Measurements from ENCODE around the gene CHN1.

Gene CHN1, protein sequence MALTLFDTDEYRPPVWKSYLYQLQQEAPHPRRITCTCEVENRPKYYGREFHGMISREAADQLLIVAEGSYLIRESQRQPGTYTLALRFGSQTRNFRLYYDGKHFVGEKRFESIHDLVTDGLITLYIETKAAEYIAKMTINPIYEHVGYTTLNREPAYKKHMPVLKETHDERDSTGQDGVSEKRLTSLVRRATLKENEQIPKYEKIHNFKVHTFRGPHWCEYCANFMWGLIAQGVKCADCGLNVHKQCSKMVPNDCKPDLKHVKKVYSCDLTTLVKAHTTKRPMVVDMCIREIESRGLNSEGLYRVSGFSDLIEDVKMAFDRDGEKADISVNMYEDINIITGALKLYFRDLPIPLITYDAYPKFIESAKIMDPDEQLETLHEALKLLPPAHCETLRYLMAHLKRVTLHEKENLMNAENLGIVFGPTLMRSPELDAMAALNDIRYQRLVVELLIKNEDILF

DNA sequence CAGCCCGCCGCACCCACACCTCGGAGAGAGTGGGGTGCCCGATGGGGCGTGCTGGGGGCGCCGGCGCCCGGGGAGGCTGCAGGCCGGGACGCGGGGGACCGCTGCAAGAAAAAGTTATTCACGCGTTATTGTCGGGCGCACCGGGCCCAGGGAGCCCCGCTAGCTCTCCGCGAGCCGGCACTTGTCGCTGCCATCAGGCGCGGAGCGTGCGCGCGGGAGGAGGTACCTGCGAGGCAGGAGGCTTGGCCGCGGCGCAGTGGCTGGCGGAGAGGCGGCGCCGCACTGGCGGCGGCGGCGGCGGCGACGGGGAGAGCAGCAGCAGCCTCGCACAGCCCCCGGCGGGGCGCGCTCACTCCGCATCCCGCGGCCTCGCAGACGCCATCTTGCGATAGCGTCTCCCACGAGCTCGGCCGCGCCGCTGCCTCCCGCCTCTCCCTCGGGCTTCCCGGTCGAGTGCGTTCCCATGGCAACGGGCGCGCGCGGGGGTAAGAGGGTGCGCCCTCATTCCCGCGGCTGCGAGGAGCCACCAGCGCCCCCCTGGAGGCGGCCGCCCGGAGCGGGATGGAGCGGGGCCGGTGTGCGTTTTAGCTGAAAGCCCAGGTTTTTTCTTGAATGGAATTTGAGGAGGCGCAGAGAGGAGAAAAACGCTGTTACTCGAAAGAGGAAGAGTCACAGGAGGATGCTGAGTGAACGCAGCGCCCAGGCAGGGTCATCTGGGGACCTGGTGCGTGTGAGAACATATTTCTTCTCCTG, at the start of gene CHN1:
Gene CHN1, minus strand, starts transcription at position 402 of the 753 bp plus-strand sequence. CDS start 469 bp downstream, outside the sequence.
- TF ChIP-seq, protein P1, sequence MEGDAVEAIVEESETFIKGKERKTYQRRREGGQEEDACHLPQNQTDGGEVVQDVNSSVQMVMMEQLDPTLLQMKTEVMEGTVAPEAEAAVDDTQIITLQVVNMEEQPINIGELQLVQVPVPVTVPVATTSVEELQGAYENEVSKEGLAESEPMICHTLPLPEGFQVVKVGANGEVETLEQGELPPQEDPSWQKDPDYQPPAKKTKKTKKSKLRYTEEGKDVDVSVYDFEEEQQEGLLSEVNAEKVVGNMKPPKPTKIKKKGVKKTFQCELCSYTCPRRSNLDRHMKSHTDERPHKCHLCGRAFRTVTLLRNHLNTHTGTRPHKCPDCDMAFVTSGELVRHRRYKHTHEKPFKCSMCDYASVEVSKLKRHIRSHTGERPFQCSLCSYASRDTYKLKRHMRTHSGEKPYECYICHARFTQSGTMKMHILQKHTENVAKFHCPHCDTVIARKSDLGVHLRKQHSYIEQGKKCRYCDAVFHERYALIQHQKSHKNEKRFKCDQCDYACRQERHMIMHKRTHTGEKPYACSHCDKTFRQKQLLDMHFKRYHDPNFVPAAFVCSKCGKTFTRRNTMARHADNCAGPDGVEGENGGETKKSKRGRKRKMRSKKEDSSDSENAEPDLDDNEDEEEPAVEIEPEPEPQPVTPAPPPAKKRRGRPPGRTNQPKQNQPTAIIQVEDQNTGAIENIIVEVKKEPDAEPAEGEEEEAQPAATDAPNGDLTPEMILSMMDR (IDR thresholded peaks at IDR 0.05; ENCODE audit: low read depth, low read length, missing control alignments), result no peak
- DNase-seq, result peak; percentile 49
- H3K4me3 ChIP-seq (ENCODE audit: low read depth, low read length), result peak within 1 kb of the TSS; percentile 67
- H3K36me3 ChIP-seq (replicated peaks), result no peaks in the 10 kb centered on the region
- H3K27ac ChIP-seq, result peak within 1 kb of the TSS; percentile 5
- no peaks in the 10 kb centered on the region for H3K27me3 ChIP-seq (replicated peaks)
- in situ Hi-C loops (cut with HindIII; ENCODE audit: low pct_ligation_motif_present, low sequenced_read_pairs), result no loop called here

DNA sequence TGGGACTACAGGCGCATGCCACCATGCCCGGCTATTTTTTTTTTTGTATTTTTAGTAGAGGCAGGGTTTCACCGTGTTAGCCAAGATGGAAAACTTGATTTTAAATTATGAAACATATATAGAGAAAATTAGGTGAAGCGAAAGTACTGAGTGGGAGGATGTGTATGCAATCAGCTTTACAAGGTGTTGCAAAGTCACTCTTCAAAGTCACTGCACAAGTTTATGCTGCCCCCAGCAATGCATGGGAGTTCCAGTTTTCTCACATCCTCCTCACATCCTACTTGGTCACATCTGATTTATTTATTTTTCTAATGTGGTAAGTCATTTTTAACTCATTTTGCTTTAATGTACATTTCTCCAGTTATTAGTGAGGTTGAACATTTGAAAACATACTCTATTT, 49.2 kb upstream of the CHN1 start:
- Histone ChIP-seq H3K27me3 (replicated peaks) (no peaks in the 10 kb centered on the region), H3K27ac (no peak overlapping the region), H3K4me3 (ENCODE audit: low read depth, low read length) (no peak overlapping the region), H3K36me3 (replicated peaks) (no peaks in the 10 kb centered on the region)
- in situ Hi-C loops (cut with HindIII; ENCODE audit: low pct_ligation_motif_present, low sequenced_read_pairs), result no loop called here
- TF ChIP-seq, protein P1 (IDR thresholded peaks at IDR 0.05; ENCODE audit: low read depth, low read length, missing control alignments), result no peak
- no peak for DNase-seq

DNA sequence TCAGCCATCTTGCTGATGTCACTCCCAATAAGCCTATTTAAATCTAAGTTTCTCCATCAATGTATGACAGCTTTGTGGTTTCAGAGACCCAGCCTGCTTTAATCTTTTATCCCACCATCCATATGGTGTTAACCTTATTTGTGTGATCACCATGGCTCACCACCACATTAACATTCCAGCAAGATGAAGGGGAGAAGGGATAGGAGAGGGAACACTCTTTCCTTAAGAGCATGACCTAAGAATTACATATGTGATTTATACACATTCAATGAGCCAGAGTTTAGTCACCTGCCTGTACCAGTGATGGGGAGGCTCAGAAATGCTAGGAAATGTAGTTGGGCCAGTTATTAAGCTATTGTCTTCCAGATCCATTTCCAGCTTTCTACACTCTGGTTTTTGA, 44.5 kb upstream of the CHN1 start:
- Histone ChIP-seq H3K27me3 (replicated peaks) (no peaks in the 10 kb centered on the region), H3K4me3 (ENCODE audit: low read depth, low read length) (no peak overlapping the region), H3K36me3 (replicated peaks) (no peaks in the 10 kb centered on the region), H3K27ac (no peak overlapping the region)
- in situ Hi-C loops (cut with HindIII; ENCODE audit: low pct_ligation_motif_present, low sequenced_read_pairs), result no loop called here
- no peak for DNase-seq
- TF ChIP-seq, protein P1 (IDR thresholded peaks at IDR 0.05; ENCODE audit: low read depth, low read length, missing control alignments), result no peak

DNA sequence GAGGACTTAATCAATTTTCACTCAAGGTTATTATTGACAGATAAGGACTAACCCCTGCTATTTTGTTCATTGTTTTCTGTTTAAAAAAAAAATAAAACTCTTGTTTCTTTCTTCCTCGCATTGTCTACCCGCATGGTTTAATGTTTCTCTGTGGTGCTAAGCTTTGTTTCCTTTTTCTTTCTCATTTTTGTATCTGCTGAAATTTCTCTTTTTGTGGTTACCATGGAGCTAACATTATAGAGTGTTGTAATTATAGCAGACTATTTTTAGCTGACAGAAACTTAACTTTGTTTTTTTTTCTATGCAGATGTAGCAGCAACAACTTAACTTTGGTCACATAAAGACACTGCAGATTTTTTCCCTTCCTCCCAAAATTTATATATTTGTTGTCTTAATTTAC, 43.1 kb upstream of the CHN1 start:
- Histone ChIP-seq H3K36me3 (replicated peaks) (no peaks in the 10 kb centered on the region), H3K27me3 (replicated peaks) (no peaks in the 10 kb centered on the region), H3K27ac (no peak overlapping the region), H3K4me3 (ENCODE audit: low read depth, low read length) (no peak overlapping the region)
- DNase-seq, result no peak
- TF ChIP-seq, protein P1 (IDR thresholded peaks at IDR 0.05; ENCODE audit: low read depth, low read length, missing control alignments), result no peak
- in situ Hi-C loops (cut with HindIII; ENCODE audit: low pct_ligation_motif_present, low sequenced_read_pairs), result no loop called here

DNA sequence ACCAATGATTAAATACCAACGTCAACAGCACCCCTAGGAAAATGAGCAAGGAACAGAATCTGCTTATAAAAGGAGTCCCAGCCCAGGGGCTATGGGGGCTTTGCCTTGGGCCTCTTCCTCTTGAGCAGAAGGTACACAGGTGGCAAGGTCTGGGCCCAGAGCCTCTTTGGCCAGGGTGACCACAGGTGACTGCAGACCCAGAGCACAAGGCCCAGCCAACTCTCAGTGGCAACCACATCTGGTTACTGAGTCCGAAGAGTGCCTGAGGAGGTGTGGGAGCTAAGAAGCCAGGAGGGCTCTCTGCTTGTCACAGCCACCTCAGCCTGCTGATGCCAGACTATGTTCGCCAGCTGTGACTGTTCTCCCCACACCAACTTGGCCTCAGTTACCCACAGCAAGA, 34.3 kb upstream of the CHN1 start:
- TF ChIP-seq, protein P1 (IDR thresholded peaks at IDR 0.05; ENCODE audit: low read depth, low read length, missing control alignments), result no peak
- in situ Hi-C loops (cut with HindIII; ENCODE audit: low pct_ligation_motif_present, low sequenced_read_pairs), result no loop called here
- H3K27ac ChIP-seq, result no peak overlapping the region
- H3K4me3 ChIP-seq (ENCODE audit: low read depth, low read length), result no peak overlapping the region
- no peak for DNase-seq
- H3K27me3 ChIP-seq (replicated peaks), result no peaks in the 10 kb centered on the region
- no peaks in the 10 kb centered on the region for H3K36me3 ChIP-seq (replicated peaks)

Data from brain microvascular endothelial cell (primary cell).